ENCODE results near the gene RBM43.

Gene RBM43

GRCh38 chr2:151292546-151292945 is 30.9 kb upstream of the RBM43 start (continued):
- TF ChIP-seq PATZ1 (CRISPR knock-in tag; IDR thresholded peaks at IDR 0.05; ENCODE audit: borderline replicate concordance) (no peak), CSDC2 (CRISPR knock-in tag; IDR thresholded peaks at IDR 0.05) (no peak), ZC3H10 (CRISPR knock-in tag; IDR thresholded peaks at IDR 0.05) (no peak), OSR1 (CRISPR knock-in tag; IDR thresholded peaks at IDR 0.05) (no peak), POU6F1 (CRISPR knock-in tag; IDR thresholded peaks at IDR 0.05; ENCODE audit: borderline replicate concordance, low read depth) (no peak), ZNF8 (CRISPR knock-in tag; IDR thresholded peaks at IDR 0.05) (no peak), PPARA (CRISPR knock-in tag; IDR thresholded peaks at IDR 0.05; ENCODE audit: borderline replicate concordance) (no peak)

- TF ChIP-seq POU6F1 (CRISPR knock-in tag; IDR thresholded peaks at IDR 0.05; ENCODE audit: borderline replicate concordance, low read depth) (no peak), TCF4 (CRISPR knock-in tag; IDR thresholded peaks at IDR 0.05; ENCODE audit: borderline replicate concordance) (no peak), PPARA (CRISPR knock-in tag; IDR thresholded peaks at IDR 0.05; ENCODE audit: borderline replicate concordance) (no peak), ZFP3 (CRISPR knock-in tag; IDR thresholded peaks at IDR 0.05) (no peak), ZNF565 (CRISPR knock-in tag; conservative IDR thresholded peaks at IDR 0.05; ENCODE audit: low read depth) (no peak), ESRRG (CRISPR knock-in tag; IDR thresholded peaks at IDR 0.05) (no peak), CSDC2 (CRISPR knock-in tag; IDR thresholded peaks at IDR 0.05) (no peak), ZFP30 (CRISPR knock-in tag; IDR thresholded peaks at IDR 0.05) (no peak), RARB (CRISPR knock-in tag; IDR thresholded peaks at IDR 0.05) (no peak), CSRNP3 (CRISPR knock-in tag; IDR thresholded peaks at IDR 0.05) (no peak), ZNF8 (CRISPR knock-in tag; IDR thresholded peaks at IDR 0.05) (no peak), TOX (CRISPR knock-in tag; IDR thresholded peaks at IDR 0.05; ENCODE audit: borderline replicate concordance) (no peak), GLIS3 (CRISPR knock-in tag; IDR thresholded peaks at IDR 0.05) (no peak), OSR1 (CRISPR knock-in tag; IDR thresholded peaks at IDR 0.05) (no peak), SNAI2 (CRISPR knock-in tag; IDR thresholded peaks at IDR 0.05) (no peak), PATZ1 (CRISPR knock-in tag; IDR thresholded peaks at IDR 0.05; ENCODE audit: borderline replicate concordance) (no peak), BACH2 (CRISPR knock-in tag; IDR thresholded peaks at IDR 0.05; ENCODE audit: borderline replicate concordance) (no peak)
- TF ChIP-seq, protein P1, sequence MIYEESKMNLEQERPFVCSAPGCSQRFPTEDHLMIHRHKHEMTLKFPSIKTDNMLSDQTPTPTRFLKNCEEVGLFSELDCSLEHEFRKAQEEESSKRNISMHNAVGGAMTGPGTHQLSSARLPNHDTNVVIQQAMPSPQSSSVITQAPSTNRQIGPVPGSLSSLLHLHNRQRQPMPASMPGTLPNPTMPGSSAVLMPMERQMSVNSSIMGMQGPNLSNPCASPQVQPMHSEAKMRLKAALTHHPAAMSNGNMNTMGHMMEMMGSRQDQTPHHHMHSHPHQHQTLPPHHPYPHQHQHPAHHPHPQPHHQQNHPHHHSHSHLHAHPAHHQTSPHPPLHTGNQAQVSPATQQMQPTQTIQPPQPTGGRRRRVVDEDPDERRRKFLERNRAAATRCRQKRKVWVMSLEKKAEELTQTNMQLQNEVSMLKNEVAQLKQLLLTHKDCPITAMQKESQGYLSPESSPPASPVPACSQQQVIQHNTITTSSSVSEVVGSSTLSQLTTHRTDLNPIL (CRISPR knock-in tag; IDR thresholded peaks at IDR 0.05; ENCODE audit: low read depth): no peak
- TF ChIP-seq, protein P2, sequence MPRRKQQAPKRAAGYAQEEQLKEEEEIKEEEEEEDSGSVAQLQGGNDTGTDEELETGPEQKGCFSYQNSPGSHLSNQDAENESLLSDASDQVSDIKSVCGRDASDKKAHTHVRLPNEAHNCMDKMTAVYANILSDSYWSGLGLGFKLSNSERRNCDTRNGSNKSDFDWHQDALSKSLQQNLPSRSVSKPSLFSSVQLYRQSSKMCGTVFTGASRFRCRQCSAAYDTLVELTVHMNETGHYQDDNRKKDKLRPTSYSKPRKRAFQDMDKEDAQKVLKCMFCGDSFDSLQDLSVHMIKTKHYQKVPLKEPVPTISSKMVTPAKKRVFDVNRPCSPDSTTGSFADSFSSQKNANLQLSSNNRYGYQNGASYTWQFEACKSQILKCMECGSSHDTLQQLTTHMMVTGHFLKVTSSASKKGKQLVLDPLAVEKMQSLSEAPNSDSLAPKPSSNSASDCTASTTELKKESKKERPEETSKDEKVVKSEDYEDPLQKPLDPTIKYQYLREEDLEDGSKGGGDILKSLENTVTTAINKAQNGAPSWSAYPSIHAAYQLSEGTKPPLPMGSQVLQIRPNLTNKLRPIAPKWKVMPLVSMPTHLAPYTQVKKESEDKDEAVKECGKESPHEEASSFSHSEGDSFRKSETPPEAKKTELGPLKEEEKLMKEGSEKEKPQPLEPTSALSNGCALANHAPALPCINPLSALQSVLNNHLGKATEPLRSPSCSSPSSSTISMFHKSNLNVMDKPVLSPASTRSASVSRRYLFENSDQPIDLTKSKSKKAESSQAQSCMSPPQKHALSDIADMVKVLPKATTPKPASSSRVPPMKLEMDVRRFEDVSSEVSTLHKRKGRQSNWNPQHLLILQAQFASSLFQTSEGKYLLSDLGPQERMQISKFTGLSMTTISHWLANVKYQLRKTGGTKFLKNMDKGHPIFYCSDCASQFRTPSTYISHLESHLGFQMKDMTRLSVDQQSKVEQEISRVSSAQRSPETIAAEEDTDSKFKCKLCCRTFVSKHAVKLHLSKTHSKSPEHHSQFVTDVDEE (CRISPR knock-in tag; IDR thresholded peaks at IDR 0.05): no peak
- ATAC-seq: no peak
Measured at GRCh38 chr2:151292141-151292540, 30.5 kb upstream of the RBM43 start.

All from SK-N-SH treated with all-trans-retinoic acid at 6 μM for 48 hours (cell line).